ENCODE results near the gene AMER1. TPM values are rescaled to one million over a fixed set of nuclear protein-coding genes. Genes with fewer than 3 reads are reported as not detected.

The AMER1 gene
- total RNA-seq, 1 donor from 2014 or later = 3.9 TPM

- Histone ChIP-seq H3K4me1 (peaks cover 0 to 7% of the 10 kb centered on the region in 2 donors), H3K4me3 (peak overlapping the region; percentile 65 to 90), H3K27me3 (no peaks in the 10 kb centered on the region), H3K9me3 (no peaks in the 10 kb centered on the region), H3K27ac (peak overlapping the region; percentile 87 to 90), H3K36me3 (no peaks in the 10 kb centered on the region)
- DNase-seq (ENCODE audit: low spot score in 2 of 2) = peak; percentile 85 to 96
- TF ChIP-seq CTCF (IDR thresholded peaks at IDR 0.05) = peak; percentile 8 to 33 (median 14)
- intact Hi-C loops (cut with DNase I) = loop anchor here (2.0 to 10.0 kb wide), 7 partner anchors 189 to 1329 kb away; partner anchors contain the start of genes LAS1L, MTMR8, SPIN4 and ZC3H12B
These were observed 410 bp upstream of the AMER1 start for GRCh38 chrX:64205735-64206501.

- no peaks in the 10 kb centered on the region for H3K36me3 ChIP-seq
- no peaks in the 10 kb centered on the region for H3K9me3 ChIP-seq
- no peak for TF ChIP-seq CTCF (IDR thresholded peaks at IDR 0.05)
- intact Hi-C loops (cut with DNase I) = loop anchor here (2.0 to 10.0 kb wide), 7 partner anchors 190 to 1330 kb away; partner anchors contain the start of genes LAS1L, MTMR8, SPIN4 and ZC3H12B
- peak overlapping the region; percentile 65 to 90 for H3K4me3 ChIP-seq
- peak in 1 of 2 donors; percentile 65 for DNase-seq (ENCODE audit: low spot score in 2 of 2)
- H3K4me1 ChIP-seq = peaks cover 0 to 7% of the 10 kb centered on the region in 2 donors
- no peaks in the 10 kb centered on the region for H3K27me3 ChIP-seq
- peak overlapping the region; percentile 87 to 90 for H3K27ac ChIP-seq
These were observed 637 bp downstream of the AMER1 start for GRCh38 chrX:64204701-64205440.

GRCh38 chrX:64204252-64204651, 1.3 kb downstream of the AMER1 start:
- no peak for TF ChIP-seq CTCF (IDR thresholded peaks at IDR 0.05)
- DNase-seq (ENCODE audit: low spot score in 2 of 2) = peak in 1 of 2 donors; percentile 65
- H3K4me3 ChIP-seq = peak overlapping the region; percentile 65 to 90
- no peaks in the 10 kb centered on the region for H3K9me3 ChIP-seq
- intact Hi-C loops (cut with DNase I) = loop anchor here (2.0 to 10.0 kb wide), 4 partner anchors 191 to 1331 kb away; partner anchors contain the start of genes LAS1L, MTMR8 and ZC3H12B
- no peaks in the 10 kb centered on the region for H3K27me3 ChIP-seq
- H3K4me1 ChIP-seq = peaks cover 0 to 7% of the 10 kb centered on the region in 2 donors
- H3K27ac ChIP-seq = peak overlapping the region; percentile 87 to 90
- no peaks in the 10 kb centered on the region for H3K36me3 ChIP-seq

- no peak overlapping the region for H3K27ac ChIP-seq
These were observed 2.6 kb downstream of the AMER1 start for GRCh38 chrX:64202808-64203325.

More at GRCh38 chrX:64202808-64203325, 2.6 kb downstream of the AMER1 start:
- Histone ChIP-seq H3K4me3 (no peak overlapping the region), H3K9me3 (no peaks in the 10 kb centered on the region), H3K27me3 (no peaks in the 10 kb centered on the region), H3K36me3 (no peaks in the 10 kb centered on the region), H3K4me1 (peaks cover 0 to 7% of the 10 kb centered on the region in 2 donors)
- intact Hi-C loops (cut with DNase I) = loop anchor here (10.0 kb wide), 3 partner anchors 192 to 1332 kb away; partner anchors contain the start of genes LAS1L, MTMR8 and ZC3H12B
- no peak for TF ChIP-seq CTCF (IDR thresholded peaks at IDR 0.05)
- no peak for DNase-seq (ENCODE audit: low spot score in 2 of 2)
